Breast epithelium (tissue), 3 donors: ENCODE measurements around the gene CCDC86.
A peak's percentile ranks its signal among the peaks of the same experiment; 100 is the strongest.

Source experiments
- POLR2AphosphoS5 ChIP-seq, 3 donors: sonication (generic); formaldehyde crosslinking; IDR thresholded peaks; one replicate each; pipeline ENCODE4 v1.6.1; 2017; ENCODE audit warnings: antibody characterized with exemption in 3 of 3
- TF ChIP-seq, protein P1 (sequence below), 3 donors: fragments of 450-650 bp; IDR thresholded peaks; one replicate each; pipeline ENCODE4 v1.5.1; 2016 to 2017; ENCODE audit warnings: antibody characterized with exemption in 3 of 3, mild to moderate bottlenecking in 3 of 3, moderate library complexity in 3 of 3

DNA sequence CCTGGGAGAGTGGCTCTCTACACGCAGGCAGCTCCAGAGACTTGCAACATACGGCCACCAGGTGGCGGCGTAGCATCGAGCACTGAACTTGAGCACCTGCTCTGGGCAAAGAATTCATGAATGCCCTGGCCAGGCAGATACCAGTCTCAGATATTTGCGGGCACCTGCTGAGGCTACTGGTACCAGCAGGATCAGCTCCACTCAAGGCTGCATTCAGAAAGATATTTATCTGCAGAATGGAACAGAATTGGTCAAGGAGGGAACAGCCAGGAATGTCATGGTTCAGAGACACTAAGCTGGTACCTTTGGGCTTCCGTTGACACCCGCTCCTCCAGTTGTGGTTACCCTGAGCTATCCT lies 10.8 kb upstream of the CCDC86 start:
- TF ChIP-seq, protein P1, sequence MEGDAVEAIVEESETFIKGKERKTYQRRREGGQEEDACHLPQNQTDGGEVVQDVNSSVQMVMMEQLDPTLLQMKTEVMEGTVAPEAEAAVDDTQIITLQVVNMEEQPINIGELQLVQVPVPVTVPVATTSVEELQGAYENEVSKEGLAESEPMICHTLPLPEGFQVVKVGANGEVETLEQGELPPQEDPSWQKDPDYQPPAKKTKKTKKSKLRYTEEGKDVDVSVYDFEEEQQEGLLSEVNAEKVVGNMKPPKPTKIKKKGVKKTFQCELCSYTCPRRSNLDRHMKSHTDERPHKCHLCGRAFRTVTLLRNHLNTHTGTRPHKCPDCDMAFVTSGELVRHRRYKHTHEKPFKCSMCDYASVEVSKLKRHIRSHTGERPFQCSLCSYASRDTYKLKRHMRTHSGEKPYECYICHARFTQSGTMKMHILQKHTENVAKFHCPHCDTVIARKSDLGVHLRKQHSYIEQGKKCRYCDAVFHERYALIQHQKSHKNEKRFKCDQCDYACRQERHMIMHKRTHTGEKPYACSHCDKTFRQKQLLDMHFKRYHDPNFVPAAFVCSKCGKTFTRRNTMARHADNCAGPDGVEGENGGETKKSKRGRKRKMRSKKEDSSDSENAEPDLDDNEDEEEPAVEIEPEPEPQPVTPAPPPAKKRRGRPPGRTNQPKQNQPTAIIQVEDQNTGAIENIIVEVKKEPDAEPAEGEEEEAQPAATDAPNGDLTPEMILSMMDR (IDR thresholded peaks at IDR 0.05) = peak; percentile 76 to 94 (median 91)
- peak in 2 of 3 donors; percentile 22 to 31 for TF ChIP-seq POLR2AphosphoS5 (IDR thresholded peaks at IDR 0.05)
